Trophoblast cell (in vitro differentiated cells and primary cell): ENCODE measurements around the gene CIT.
A peak's percentile ranks its signal among the peaks of the same experiment; 100 is the strongest.

Experiments
- DNase-seq, 2 donors: peaks; one replicate each; pipeline ENCODE4 v3.0.0-alpha.2; 2016
- H2AFZ ChIP-seq: 2 replicates; pipeline ENCODE4 v1.6.1; 2013; ENCODE audit warnings: low read length, moderate library complexity, mild to moderate bottlenecking; ENCODE audit not compliant: insufficient read depth, poor library complexity
- H2AK5ac ChIP-seq: 2 replicates; pipeline ENCODE4 v1.6.1; 2013; ENCODE audit warnings: mild to moderate bottlenecking, low read length
- H2BK120ac ChIP-seq: 2 replicates; pipeline ENCODE4 v1.6.1; 2013; ENCODE audit warnings: low read length, mild to moderate bottlenecking, moderate library complexity; ENCODE audit not compliant: insufficient read depth, poor library complexity
- H2BK12ac ChIP-seq: 2 replicates; pipeline ENCODE4 v1.6.1; 2013; ENCODE audit warnings: mild to moderate bottlenecking, low read length, moderate library complexity
- H2BK5ac ChIP-seq: 2 replicates; pipeline ENCODE4 v1.6.1; 2013; ENCODE audit warnings: low read length, low read depth, moderate library complexity, mild to moderate bottlenecking; ENCODE audit not compliant: poor library complexity
- H3K14ac ChIP-seq: 2 replicates; pipeline ENCODE4 v1.6.1; 2013; ENCODE audit warnings: mild to moderate bottlenecking, low read length
- H3K18ac ChIP-seq: 2 replicates; pipeline ENCODE4 v1.6.1; 2013; ENCODE audit warnings: mild to moderate bottlenecking, low read length
- H3K23ac ChIP-seq: 2 replicates; pipeline ENCODE4 v1.6.1; 2013; ENCODE audit warnings: low read length
- H3K27ac ChIP-seq: 2 replicates; pipeline ENCODE4 v1.5.1; 2013; ENCODE audit warnings: low read depth, mild to moderate bottlenecking, inconsistent platforms, low read length, moderate library complexity
- H3K27me3 ChIP-seq: 2 replicates; pipeline ENCODE4 v1.6.1; 2013; ENCODE audit warnings: inconsistent platforms, mild to moderate bottlenecking, low read length, moderate library complexity; ENCODE audit not compliant: insufficient read depth
- H3K36me3 ChIP-seq, 2 experiments: 1 replicate in 1 of 2; 2 replicates in 1 of 2; pipeline ENCODE4 v1.6.1; 2013; ENCODE audit warnings: low read length in 2 of 2, mild to moderate bottlenecking in 2 of 2, moderate library complexity in 1 of 2; ENCODE audit not compliant: insufficient read depth in 2 of 2, control insufficient read depth in 1 of 2
- H3K4ac ChIP-seq: 2 replicates; pipeline ENCODE4 v1.6.1; 2013; ENCODE audit warnings: low read depth, mild to moderate bottlenecking, low read length, moderate library complexity
- H3K4me1 ChIP-seq, 2 experiments: 1 replicate in 1 of 2; 2 replicates in 1 of 2; pipeline ENCODE4 v1.6.1; 2013; ENCODE audit warnings: low read length in 2 of 2, mild to moderate bottlenecking in 2 of 2, moderate library complexity in 1 of 2; ENCODE audit not compliant: insufficient read depth in 2 of 2, control insufficient read depth in 1 of 2
- H3K4me2 ChIP-seq: 2 replicates; pipeline ENCODE4 v1.6.1; 2013; ENCODE audit warnings: inconsistent platforms, mild to moderate bottlenecking, low read length, moderate library complexity
- H3K4me3 ChIP-seq: 2 replicates; pipeline ENCODE4 v1.5.1; 2013; ENCODE audit warnings: mild to moderate bottlenecking, low read depth, low read length, inconsistent platforms
- H3K79me1 ChIP-seq: one replicate; pipeline ENCODE4 v1.6.1; 2013; ENCODE audit warnings: low read length
- H3K79me2 ChIP-seq: 2 replicates; pipeline ENCODE4 v1.6.1; 2013; ENCODE audit warnings: low read length, mild to moderate bottlenecking; ENCODE audit not compliant: control insufficient read depth, insufficient read depth, poor library complexity
- H3K9ac ChIP-seq: 2 replicates; pipeline ENCODE4 v1.6.1; 2013; ENCODE audit warnings: mild to moderate bottlenecking, low read length
- H3K9me3 ChIP-seq: 2 replicates; pipeline ENCODE4 v1.6.1; 2013; ENCODE audit warnings: low read depth, mild to moderate bottlenecking, control low read depth, inconsistent platforms, low read length; ENCODE audit not compliant: insufficient read depth
- H4K12ac ChIP-seq: 2 replicates; pipeline ENCODE4 v1.6.1; 2013; ENCODE audit warnings: low read depth, mild to moderate bottlenecking, low read length, moderate library complexity
- H4K8ac ChIP-seq: 2 replicates; pipeline ENCODE4 v1.6.1; 2013; ENCODE audit warnings: low read depth, mild to moderate bottlenecking, low read length, moderate library complexity
- H4K91ac ChIP-seq: one replicate; pipeline ENCODE4 v1.6.1; 2013; ENCODE audit warnings: low read depth, mild to moderate bottlenecking, low read length, moderate library complexity
- WGBS: extraction: QIAGEN DNeasy Blood & Tissue Kit; methylation state at CpG from one replicate; pipeline ENCODE4 v1.1.7; 2013; ENCODE audit warnings: missing lambda C conversion rate; ENCODE audit not compliant: insufficient read length, insufficient coverage; ENCODE audit errors: extremely low coverage; 5-methylcytosine and 5-hydroxymethylcytosine counted together

The CIT gene

DNA sequence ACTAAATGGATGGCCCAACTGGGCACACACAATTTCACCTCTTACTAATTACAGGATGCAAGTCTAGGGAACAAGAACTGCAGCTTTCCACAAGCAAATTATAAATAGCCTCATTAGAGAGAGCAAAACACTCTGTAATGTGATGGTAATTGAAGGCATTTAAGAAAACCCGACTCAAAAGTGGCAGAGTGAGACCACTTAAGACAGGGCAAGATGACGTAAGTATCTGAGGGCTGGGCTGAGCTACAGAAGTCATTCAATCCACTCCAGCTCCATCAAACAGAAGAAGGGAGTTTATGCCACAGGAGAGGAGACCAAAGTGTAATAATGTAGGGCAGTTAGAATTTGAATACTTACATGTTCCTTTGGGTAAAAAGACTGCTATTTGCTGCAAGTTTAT, 118.9 kb downstream of the CIT start:
- Histone ChIP-seq H3K4me1 (no peaks in the 10 kb centered on the region), H3K18ac (no peak overlapping the region), H3K9ac (no peak overlapping the region), H3K14ac (no peak overlapping the region), H3K36me3 (peaks cover 16 to 33% of the 10 kb centered on the region in 2 experiments), H3K27me3 (no peaks in the 10 kb centered on the region), H2AFZ (no peak overlapping the region), H3K4ac (no peak overlapping the region), H4K12ac (no peak overlapping the region), H4K91ac (no peak overlapping the region), H4K8ac (no peak overlapping the region), H2BK12ac (no peak overlapping the region), H3K4me3 (no peak overlapping the region), H2BK5ac (no peak overlapping the region), H3K9me3 (no peaks in the 10 kb centered on the region), H3K23ac (no peak overlapping the region), H3K27ac (no peak overlapping the region), H3K79me1 (no peaks in the 10 kb centered on the region), H2BK120ac (no peak overlapping the region), H3K79me2 (no peaks in the 10 kb centered on the region), H2AK5ac (no peak overlapping the region), H3K4me2 (no peak overlapping the region)
- no peak for DNase-seq
- no CpG with 5 or more reads among the region's 2 CpGs for WGBS

- no peak overlapping the region for H4K12ac ChIP-seq
Observed at GRCh38 chr12:119751961-119752360, 125.2 kb downstream of the CIT start.

GRCh38 chr12:119749666-119750065, 127.5 kb downstream of the CIT start:
- DNase-seq = no peak
- Histone ChIP-seq H3K23ac (no peak overlapping the region), H3K4me3 (no peak overlapping the region), H2BK5ac (no peak overlapping the region), H3K9ac (no peak overlapping the region), H3K27me3 (no peaks in the 10 kb centered on the region), H3K18ac (no peak overlapping the region), H2AK5ac (no peak overlapping the region), H3K27ac (no peak overlapping the region), H2BK120ac (no peak overlapping the region), H4K12ac (no peak overlapping the region), H3K14ac (no peak overlapping the region), H2AFZ (no peak overlapping the region), H3K4me2 (no peak overlapping the region), H4K91ac (no peak overlapping the region), H3K79me1 (no peaks in the 10 kb centered on the region), H4K8ac (no peak overlapping the region), H3K4ac (no peak overlapping the region), H3K9me3 (no peaks in the 10 kb centered on the region), H2BK12ac (no peak overlapping the region), H3K36me3 (peaks cover 7 to 17% of the 10 kb centered on the region in 2 experiments), H3K79me2 (no peaks in the 10 kb centered on the region), H3K4me1 (no peaks in the 10 kb centered on the region)
- WGBS = no CpG with 5 or more reads among the region's 4 CpGs

More at GRCh38 chr12:119751961-119752360, 125.2 kb downstream of the CIT start:
- H3K9ac ChIP-seq = peak overlapping the region; percentile 48
- DNase-seq = no peak
- no CpG with 5 or more reads among the region's 9 CpGs for WGBS
- no peaks in the 10 kb centered on the region for H3K79me2 ChIP-seq
- no peak overlapping the region for H3K18ac ChIP-seq
- no peak overlapping the region for H3K14ac ChIP-seq
- H2AFZ ChIP-seq = no peak overlapping the region
- no peak overlapping the region for H3K4me2 ChIP-seq
- H2BK5ac ChIP-seq = no peak overlapping the region
- no peaks in the 10 kb centered on the region for H3K4me1 ChIP-seq
- no peak overlapping the region for H2BK120ac ChIP-seq
- H3K79me1 ChIP-seq = no peaks in the 10 kb centered on the region
- H3K9me3 ChIP-seq = no peaks in the 10 kb centered on the region
- H3K23ac ChIP-seq = no peak overlapping the region
- H2AK5ac ChIP-seq = no peak overlapping the region
- H3K27ac ChIP-seq = no peak overlapping the region
- no peak overlapping the region for H3K4me3 ChIP-seq
- no peak overlapping the region for H3K4ac ChIP-seq
- H3K36me3 ChIP-seq = peaks cover 15 to 24% of the 10 kb centered on the region in 2 experiments
- no peaks in the 10 kb centered on the region for H3K27me3 ChIP-seq
- H2BK12ac ChIP-seq = no peak overlapping the region
- no peak overlapping the region for H4K8ac ChIP-seq
- no peak overlapping the region for H4K91ac ChIP-seq

DNA sequence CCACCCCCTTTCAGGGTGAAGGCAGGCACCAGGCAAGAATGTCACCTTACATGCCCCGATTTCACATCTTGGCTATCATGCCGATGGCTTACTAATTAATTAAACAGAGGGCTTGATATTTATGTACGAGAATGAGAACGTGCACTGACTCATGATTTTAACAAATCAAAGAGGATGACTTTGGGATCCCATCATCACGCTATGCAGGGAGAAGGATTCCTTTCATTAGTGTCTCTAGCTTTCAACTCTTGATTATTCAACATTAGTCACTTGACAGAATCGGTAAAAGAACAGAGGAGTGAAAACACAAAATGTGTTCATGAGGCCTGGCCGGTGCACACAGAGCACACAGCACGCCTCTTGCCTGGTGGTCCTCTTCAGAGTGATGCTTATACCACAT, 128.6 kb downstream of the CIT start:
- H3K9ac ChIP-seq = no peak overlapping the region
- no peak overlapping the region for H2BK5ac ChIP-seq
- H2AK5ac ChIP-seq = no peak overlapping the region
- no peak overlapping the region for H3K4ac ChIP-seq
- no peak overlapping the region for H3K23ac ChIP-seq
- H3K4me3 ChIP-seq = no peak overlapping the region
- H3K27me3 ChIP-seq = no peaks in the 10 kb centered on the region
- H4K91ac ChIP-seq = no peak overlapping the region
- H2BK12ac ChIP-seq = no peak overlapping the region
- no peaks in the 10 kb centered on the region for H3K79me1 ChIP-seq
- no CpG with 5 or more reads among the region's 8 CpGs for WGBS
- H3K79me2 ChIP-seq = no peaks in the 10 kb centered on the region
- no peak overlapping the region for H3K14ac ChIP-seq
- H3K27ac ChIP-seq = no peak overlapping the region
- no peak for DNase-seq
- no peaks in the 10 kb centered on the region for H3K9me3 ChIP-seq
- no peak overlapping the region for H3K18ac ChIP-seq
- H4K12ac ChIP-seq = no peak overlapping the region
- no peak overlapping the region for H4K8ac ChIP-seq
- no peak overlapping the region for H2BK120ac ChIP-seq
- H3K4me1 ChIP-seq = no peaks in the 10 kb centered on the region
- no peak overlapping the region for H3K4me2 ChIP-seq
- H3K36me3 ChIP-seq = peaks cover 10 to 14% of the 10 kb centered on the region in 2 experiments
- no peak overlapping the region for H2AFZ ChIP-seq
